Heart right ventricle (tissue), 16 donors: ENCODE measurements around the gene MTRFR. TPM values are rescaled to one million over a fixed set of nuclear protein-coding genes. Genes with fewer than 3 reads are reported as not detected.
"Not testable (repeated sequence)": the region's sequence is repeated elsewhere in the genome, so short reads cannot be mapped to it uniquely, and the experiment has no call there.

Experiments used
- ATAC-seq, 8 donors: fragments of 200-7000 bp; cut with Tn5 transposase; one replicate each; pipeline ENCODE4 v1.9.1; 2020; ENCODE audit warnings: mild to moderate bottlenecking in 8 of 8, moderate library complexity in 8 of 8, moderate number of reproducible peaks in 1 of 8
- DNase-seq, 2 donors: peaks; one replicate each; pipeline ENCODE4 v3.0.0-alpha.2; 2020
- H3K27ac ChIP-seq, 10 donors: fragments of 200-600 bp; sonication (generic) in 2 of 10; one replicate each; pipeline versions ENCODE4 v1.5.0 to v1.8.0; 2020 to 2022; ENCODE audit warnings: mild to moderate bottlenecking in 3 of 10
- H3K27me3 ChIP-seq, 7 donors: fragments of 200-600 bp; one replicate each; pipeline ENCODE4 v1.8.0; 2021 to 2022; ENCODE audit warnings: mild to moderate bottlenecking in 2 of 7
- H3K36me3 ChIP-seq, 9 donors: fragments of 200-600 bp; sonication (generic) in 1 of 9; one replicate each; pipeline versions ENCODE4 v1.5.0 to v1.8.0; 2020 to 2022; ENCODE audit warnings: mild to moderate bottlenecking in 2 of 9
- H3K4me1 ChIP-seq, 9 donors: fragments of 200-600 bp; sonication (generic) in 1 of 9; one replicate each; pipeline versions ENCODE4 v1.5.0 to v1.8.0; 2020 to 2022; ENCODE audit warnings: mild to moderate bottlenecking in 4 of 9
- H3K4me3 ChIP-seq, 10 donors: fragments of 200-600 bp; sonication (generic) in 2 of 10; one replicate each; pipeline versions ENCODE4 v1.5.0 to v1.8.0; 2020 to 2022; ENCODE audit warnings: mild to moderate bottlenecking in 7 of 10, moderate library complexity in 2 of 10
- H3K9me3 ChIP-seq, 11 donors: fragments of 200-600 bp in 10 of 11; sonication (generic) in 2 of 11; one replicate each; pipeline versions ENCODE4 v1.5.0 to v1.8.0; 2013 to 2022; ENCODE audit warnings: mild to moderate bottlenecking in 2 of 11, control low read depth in 1 of 11, moderate library complexity in 1 of 11
- CTCF ChIP-seq, 9 donors: fragments of 200-600 bp; sonication (generic) in 2 of 9; IDR thresholded peaks; one replicate each; pipeline versions ENCODE4 v1.5.0 to v1.8.0; 2021 to 2022; ENCODE audit warnings: antibody characterized with exemption in 9 of 9, mild to moderate bottlenecking in 5 of 9, moderate library complexity in 1 of 9
- WGBS, 2 donors: extraction: QIAGEN DNeasy Blood & Tissue Kit; methylation state at CpG; one replicate each; pipeline ENCODE4 v1.1.7; 2013; ENCODE audit warnings: inconsistent platforms in 1 of 2; 5-methylcytosine and 5-hydroxymethylcytosine counted together
- intact Hi-C, 10 donors: fragments of 100-400 bp; cut with DNase I; formaldehyde crosslinking; loops; one replicate each; pipeline versions ENCODE4 v1.11.1 to v1.14.2; 2022
- long read RNA-seq, 3 donors: library from polyadenylated mRNA; unstranded; transcript quantifications; one replicate each; pipeline ENCODE4 v2.0.0, GENCODE V29; 2020 to 2021
- polyA plus RNA-seq, 2 donors: library from polyadenylated mRNA; stranded (reverse); fragments of 200-250 nt; gene quantifications; one replicate each; pipeline ENCODE4 v1.2.3, GENCODE V29; 2013
- total RNA-seq, 10 donors: library from RNA; stranded (reverse); fragmentation: NEBNext Ultra II Directional in 3 of 10; extraction: Animal tissue kit (Norgen Biotek cat#: 25700) in 3 of 10; gene quantifications; one replicate each; pipeline versions ENCODE4 v1.2.1 to v1.2.4, GENCODE V29; 2021 to 2023
- donor health status: Arrhythmogenic right ventricular cardiomyopathy.
- donor health status: ischemic (EF 13 %, LVEDD 7.1; RV severe dilation, severe dysfunction).
- donor health status: healthy with polysubstance abuse.
- donor health status: DM: no; HTN: yes; CAD: no.
- donor health status: DM: no; HTN: no; CAD: no.
- donor health status: ischemic (EF 25% LVEDD 6.9; RV normal size, moderate dysfunction).
- donor health status: ischemic (EF 25% LVEDD 5.7; RV mildly dilated, moderate dysfunction).
- donor health status: healthy.
- donor health status: DM: yes; HTN: yes; CAD: no.
- donor health status: Ischemic cardiomyopathy.
- donor health status: ischemic (EF 35%, LVEDD 5.7; RV mildly dilated, moderate dysfunction).
- donor health status: nonischemic (EF 11% LVEDD 7.7; RV severe dilation, severe dysfunction).
- donor health status: DM: yes; HTN: yes; CAD: no.
- donor health status: PGD.
- donor health status: ischemic (EF 29% LVEDD 5.4; RV normal size, mild dysfunction).
- donor health status: nonischemic (EF 23%, LVEDD 6.1; RV moderate dilation, normal function).

Gene MTRFR
- total RNA-seq (10 to 100 TPM in 8 of 10 donors, 1 to 10 TPM in 2; 9.5 to 12.1 (median 10.8) TPM), polyA plus RNA-seq (10 to 100 TPM; 12.1 to 20.9 TPM)
- long read RNA-seq, donor 1, transcript C12orf65-201 (3 exons, 2,073 nt): major isoform, 11 of 12 reads
- long read RNA-seq, donor 1, partial matches to known transcripts: 0 of 12 reads
- long read RNA-seq, donor 1, other reads (novel, unspliced or antisense): 0 of 12 reads
- long read RNA-seq, donor 2, transcript C12orf65-201 (3 exons, 2,073 nt): major isoform, 14 of 22 reads
- long read RNA-seq, donor 2, partial matches to known transcripts: 0 of 22 reads
- long read RNA-seq, donor 2, other reads (novel, unspliced or antisense): 3 of 22 reads
- long read RNA-seq, donor 3, partial matches to known transcripts: 0 of 7 reads
- long read RNA-seq, donor 3, other reads (novel, unspliced or antisense): 3 of 7 reads

GRCh38 chr12:123232807-123233504, at the start of gene MTRFR, which contains the start of gene MPHOSPH9:
TSS of gene MTRFR (plus strand) at chr12:123233436. CDS start at chr12:123253675, 20,239 bp downstream.
TSS of gene MPHOSPH9 (minus strand) at chr12:123233141. CDS start at chr12:123230364, 2,777 bp downstream.
- intact Hi-C loops: loop anchor here in 8 of 10 donors (2.0 to 10.0 kb wide), 8 partner anchors 81 to 438 kb away; partner anchors contain the start of genes ARL6IP4 (in 4 of the 8), ABCB9 (in 1 of the 8) and PITPNM2 (in 1 of the 8)
- peak within 1 kb of the TSS; percentile 79 to 97 (median 87) for H3K4me3 ChIP-seq
- DNase-seq (peak; percentile 98 to 100), ATAC-seq (peak; percentile 99)
- H3K36me3 ChIP-seq: peaks cover 0 to 23% (median 0%) of the 10 kb centered on the region in 9 donors
- peaks cover 2 to 56% (median 34%) of the 10 kb centered on the region in 9 donors for H3K4me1 ChIP-seq
- no peak for TF ChIP-seq CTCF (IDR thresholded peaks at IDR 0.05)
- peak within 1 kb of the TSS; percentile 66 to 96 (median 90) for H3K27ac ChIP-seq
- 0% methylated on average over 66 of the region's 66 CpGs for WGBS, 2 donors
- no peaks in the 10 kb centered on the region for H3K9me3 ChIP-seq
- H3K27me3 ChIP-seq: no peaks in the 10 kb centered on the region

- H3K36me3 ChIP-seq: peaks cover 0 to 97% (median 16%) of the 10 kb centered on the region in 9 donors
- ATAC-seq (no peak), DNase-seq (no peak)
- no peak overlapping the region for H3K4me3 ChIP-seq
- no peaks in the 10 kb centered on the region for H3K27me3 ChIP-seq
- intact Hi-C loops: loop anchor here in 1 of 10 donors (2.0 kb wide), 1 partner anchor 29 kb away; no protein-coding TSS in a partner anchor
- TF ChIP-seq CTCF (IDR thresholded peaks at IDR 0.05): no peak
- no peaks in the 10 kb centered on the region for H3K9me3 ChIP-seq
- no peak overlapping the region for H3K27ac ChIP-seq
- 97 to 98% methylated on average over 6 of the region's 6 CpGs for WGBS, 2 donors
- no peaks in the 10 kb centered on the region for H3K4me1 ChIP-seq
These were observed 45.6 kb upstream of the MTRFR start for GRCh38 chr12:123187637-123188036.

DNA sequence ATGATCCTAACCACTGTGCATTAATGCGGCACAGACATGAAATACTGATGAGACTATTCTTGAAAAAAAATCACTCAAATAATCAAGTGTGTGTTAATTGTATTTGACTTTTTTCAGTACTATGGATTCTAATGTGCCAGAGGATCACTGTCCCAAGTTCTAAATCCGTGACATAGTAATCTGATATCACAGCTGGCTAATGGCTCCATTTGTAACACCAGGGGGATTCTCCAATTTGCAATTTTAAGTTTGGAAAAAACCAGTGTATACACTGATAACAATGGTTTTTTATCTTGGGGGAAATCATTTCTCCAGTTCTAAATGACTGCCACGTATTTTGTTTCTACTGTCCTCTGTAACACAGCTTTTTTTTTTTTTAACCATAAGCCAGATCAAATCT, 33.3 kb upstream of the MTRFR start:
- WGBS, 2 donors: 88% methylated on average over 3 of the region's 3 CpGs
- TF ChIP-seq CTCF (IDR thresholded peaks at IDR 0.05): no peak
- DNase-seq (no peak), ATAC-seq (no peak)
- intact Hi-C loops: no loop called here
- H3K27me3 ChIP-seq: no peaks in the 10 kb centered on the region
- no peak overlapping the region for H3K27ac ChIP-seq
- peaks cover 0 to 97% (median 18%) of the 10 kb centered on the region in 9 donors for H3K36me3 ChIP-seq
- H3K4me3 ChIP-seq: no peak overlapping the region
- no peaks in the 10 kb centered on the region for H3K9me3 ChIP-seq
- no peaks in the 10 kb centered on the region for H3K4me1 ChIP-seq

DNA sequence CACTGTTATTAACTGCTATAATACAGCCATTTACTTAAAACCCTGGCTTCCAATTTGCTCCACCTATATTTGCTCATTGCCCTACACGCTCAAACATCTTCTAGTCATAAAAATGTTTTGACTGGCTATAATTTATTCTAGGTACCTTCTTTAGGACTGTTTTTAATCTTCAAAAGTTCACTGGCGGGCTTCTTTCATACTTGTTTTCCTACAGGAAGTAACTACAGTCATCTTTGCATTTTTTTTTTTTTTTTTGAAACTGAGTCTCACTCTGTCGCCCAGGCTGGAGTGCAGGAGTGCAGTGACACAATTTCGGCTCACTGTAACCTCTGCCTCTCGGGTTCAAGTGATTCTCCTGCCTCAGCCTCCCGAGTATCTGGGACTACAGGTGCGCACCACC, 32.8 kb upstream of the MTRFR start:
- Histone ChIP-seq H3K4me1 (no peaks in the 10 kb centered on the region), H3K27ac (no peak overlapping the region), H3K9me3 (no peaks in the 10 kb centered on the region), H3K36me3 (peaks cover 0 to 97% (median 16%) of the 10 kb centered on the region in 9 donors), H3K27me3 (no peaks in the 10 kb centered on the region), H3K4me3 (no peak overlapping the region)
- ATAC-seq: no peak
- WGBS, 2 donors: 95% methylated on average over 7 of the region's 7 CpGs
- intact Hi-C loops: no loop called here
- DNase-seq: no peak
- no peak for TF ChIP-seq CTCF (IDR thresholded peaks at IDR 0.05)

DNA sequence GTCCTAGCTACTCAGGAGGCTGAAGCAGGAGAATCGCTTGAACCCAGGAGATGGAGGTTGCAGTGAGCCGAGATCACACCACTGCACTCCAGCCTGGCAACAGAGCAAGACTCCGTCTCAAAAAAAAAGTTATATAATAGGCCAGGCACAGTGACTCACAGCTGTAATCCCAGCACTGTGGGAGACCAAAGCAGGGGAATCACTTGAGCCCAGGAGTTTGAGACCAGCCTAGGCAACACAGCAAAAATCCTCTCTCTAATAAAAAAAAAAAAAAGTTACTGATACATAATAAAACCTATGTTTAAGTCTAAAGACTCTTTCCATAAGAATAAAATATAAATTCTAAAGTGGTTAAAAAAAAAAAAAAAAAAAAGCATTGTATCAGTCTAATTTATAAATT, 26.4 kb upstream of the MTRFR start:
- intact Hi-C loops, H3K4me3 ChIP-seq, H3K9me3 ChIP-seq, H3K4me1 ChIP-seq, ATAC-seq, H3K27ac ChIP-seq, H3K27me3 ChIP-seq, DNase-seq: not testable (repeated sequence)
- H3K36me3 ChIP-seq: peaks cover 0 to 100% (median 22%) of the 10 kb centered on the region in 9 donors
- WGBS, 2 donors: 74% methylated on average over 3 of the region's 3 CpGs

- DNase-seq, H3K4me1 ChIP-seq, H3K9me3 ChIP-seq, ATAC-seq, H3K27ac ChIP-seq, H3K4me3 ChIP-seq, H3K27me3 ChIP-seq, intact Hi-C loops: not testable (repeated sequence)
- WGBS, 2 donors: 96 to 98% methylated on average over 7 of the region's 7 CpGs
- H3K36me3 ChIP-seq: peaks cover 0 to 99% (median 18%) of the 10 kb centered on the region in 9 donors
These were observed 25.4 kb upstream of the MTRFR start for GRCh38 chr12:123207815-123208214.
